Activated naive CD8-positive, alpha-beta T cell treated with anti-CD3 and anti-CD28 coated beads for 36 hours (primary cell): ENCODE results near the gene MT1H. TPM values are rescaled to one million over a fixed set of nuclear protein-coding genes. Genes with fewer than 3 reads are reported as not detected.

Source experiments
- DNase-seq: peaks from one replicate; pipeline ENCODE4 v3.0.0; 2021
- H3K27ac Mint-ChIP-seq: one replicate; pipeline ENCODE4 v1.8.0; 2022; ENCODE audit warnings: mild to moderate bottlenecking, moderate library complexity, mixed read lengths
- H3K27me3 Mint-ChIP-seq: one replicate; pipeline ENCODE4 v1.8.0; 2022; ENCODE audit warnings: mild to moderate bottlenecking, mixed read lengths
- H3K36me3 Mint-ChIP-seq: one replicate; pipeline ENCODE4 v1.8.0; 2021; ENCODE audit warnings: mild to moderate bottlenecking, mixed read lengths
- H3K4me1 Mint-ChIP-seq: one replicate; pipeline ENCODE4 v1.8.0; 2021; ENCODE audit warnings: mixed read lengths
- H3K4me3 Mint-ChIP-seq: one replicate; pipeline ENCODE4 v1.8.0; 2022; ENCODE audit warnings: mild to moderate bottlenecking, moderate library complexity, mixed read lengths
- H3K9me3 Mint-ChIP-seq: one replicate; pipeline ENCODE4 v1.8.0; 2022; ENCODE audit warnings: mixed read lengths
- total RNA-seq, 2 experiments: library from RNA; stranded (reverse); gene quantifications; one replicate each; pipeline ENCODE4 v1.2.3, GENCODE V29; 2021

MT1H gene
- total RNA-seq, 2 experiments from 2014 or later = 2.3 to 3.3 TPM

- peaks cover 28% of the 10 kb centered on the region for H3K4me1 Mint-ChIP-seq
- no peaks in the 10 kb centered on the region for H3K36me3 Mint-ChIP-seq
- no peak within 1 kb of the TSS for H3K27ac Mint-ChIP-seq
- H3K4me3 Mint-ChIP-seq = peak within 1 kb of the TSS; percentile 61
- no peaks in the 10 kb centered on the region for H3K9me3 Mint-ChIP-seq
- H3K27me3 Mint-ChIP-seq = peaks cover 77% of the 10 kb centered on the region
- DNase-seq = no peak
Observed at GRCh38 chr16:56632156-56632847, 37.3 kb upstream of the MT1H start, which contains the start of gene MT1M. MT1M (plus strand) TSS chr16:56632659; CDS start chr16:56632732, 73 bp downstream.

- Mint-ChIP-seq H3K4me3 (peak overlapping the region; percentile 61), H3K4me1 (peaks cover 32% of the 10 kb centered on the region), H3K27me3 (peaks cover 81% of the 10 kb centered on the region), H3K9me3 (no peaks in the 10 kb centered on the region), H3K36me3 (no peaks in the 10 kb centered on the region), H3K27ac (no peak overlapping the region)
- DNase-seq = no peak
Observed at GRCh38 chr16:56632848-56633365, 36.7 kb upstream of the MT1H start.

- DNase-seq = no peak
- no peak overlapping the region for H3K4me3 Mint-ChIP-seq
- no peaks in the 10 kb centered on the region for H3K36me3 Mint-ChIP-seq
- H3K27me3 Mint-ChIP-seq = peaks cover 83% of the 10 kb centered on the region
- peaks cover 34% of the 10 kb centered on the region for H3K4me1 Mint-ChIP-seq
- H3K27ac Mint-ChIP-seq = no peak overlapping the region
- H3K9me3 Mint-ChIP-seq = no peaks in the 10 kb centered on the region
Observed at GRCh38 chr16:56633535-56633934, 36.1 kb upstream of the MT1H start.

- Mint-ChIP-seq H3K4me3 (peak overlapping the region; percentile 74), H3K9me3 (no peaks in the 10 kb centered on the region), H3K27me3 (peaks cover 93% of the 10 kb centered on the region), H3K4me1 (peaks cover 34% of the 10 kb centered on the region), H3K27ac (no peak overlapping the region), H3K36me3 (no peaks in the 10 kb centered on the region)
- no peak for DNase-seq
Observed at GRCh38 chr16:56634715-56635440, 34.7 kb upstream of the MT1H start.

GRCh38 chr16:56635441-56635967, 34.1 kb upstream of the MT1H start:
- Mint-ChIP-seq H3K4me3 (peak overlapping the region; percentile 74), H3K9me3 (no peaks in the 10 kb centered on the region), H3K27me3 (peaks cover 96% of the 10 kb centered on the region), H3K36me3 (no peaks in the 10 kb centered on the region), H3K4me1 (peaks cover 31% of the 10 kb centered on the region), H3K27ac (no peak overlapping the region)
- no peak for DNase-seq

GRCh38 chr16:56636616-56637413, 32.8 kb upstream of the MT1H start:
- no peaks in the 10 kb centered on the region for H3K36me3 Mint-ChIP-seq
- no peak overlapping the region for H3K27ac Mint-ChIP-seq
- peaks cover 30% of the 10 kb centered on the region for H3K4me1 Mint-ChIP-seq
- H3K9me3 Mint-ChIP-seq = no peaks in the 10 kb centered on the region
- no peak overlapping the region for H3K4me3 Mint-ChIP-seq
- peaks cover 83% of the 10 kb centered on the region for H3K27me3 Mint-ChIP-seq
- DNase-seq = no peak

GRCh38 chr16:56637814-56638750, 31.5 kb upstream of the MT1H start, which contains the start of gene MT1A:
MT1A (plus strand) TSS chr16:56638666; CDS start chr16:56638739, 73 bp downstream.
- no peaks in the 10 kb centered on the region for H3K36me3 Mint-ChIP-seq
- no peak for DNase-seq
- peaks cover 76% of the 10 kb centered on the region for H3K27me3 Mint-ChIP-seq
- no peak within 1 kb of the TSS for H3K27ac Mint-ChIP-seq
- no peaks in the 10 kb centered on the region for H3K9me3 Mint-ChIP-seq
- peaks cover 31% of the 10 kb centered on the region for H3K4me1 Mint-ChIP-seq
- H3K4me3 Mint-ChIP-seq = peak within 1 kb of the TSS; percentile 53

GRCh38 chr16:56639045-56639444, 30.6 kb upstream of the MT1H start:
- no peak overlapping the region for H3K27ac Mint-ChIP-seq
- no peak for DNase-seq
- no peaks in the 10 kb centered on the region for H3K36me3 Mint-ChIP-seq
- no peaks in the 10 kb centered on the region for H3K9me3 Mint-ChIP-seq
- H3K4me3 Mint-ChIP-seq = no peak overlapping the region
- peaks cover 38% of the 10 kb centered on the region for H3K4me1 Mint-ChIP-seq
- H3K27me3 Mint-ChIP-seq = peaks cover 69% of the 10 kb centered on the region

GRCh38 chr16:56640076-56640475, 29.5 kb upstream of the MT1H start:
- no peaks in the 10 kb centered on the region for H3K9me3 Mint-ChIP-seq
- no peak overlapping the region for H3K27ac Mint-ChIP-seq
- peaks cover 34% of the 10 kb centered on the region for H3K4me1 Mint-ChIP-seq
- DNase-seq = no peak
- H3K27me3 Mint-ChIP-seq = peaks cover 64% of the 10 kb centered on the region
- no peaks in the 10 kb centered on the region for H3K36me3 Mint-ChIP-seq
- no peak overlapping the region for H3K4me3 Mint-ChIP-seq

GRCh38 chr16:56641166-56641565, 28.4 kb upstream of the MT1H start:
- no peak overlapping the region for H3K4me3 Mint-ChIP-seq
- peaks cover 28% of the 10 kb centered on the region for H3K4me1 Mint-ChIP-seq
- H3K9me3 Mint-ChIP-seq = no peaks in the 10 kb centered on the region
- no peaks in the 10 kb centered on the region for H3K36me3 Mint-ChIP-seq
- peaks cover 57% of the 10 kb centered on the region for H3K27me3 Mint-ChIP-seq
- H3K27ac Mint-ChIP-seq = no peak overlapping the region
- no peak for DNase-seq

- no peaks in the 10 kb centered on the region for H3K36me3 Mint-ChIP-seq
- no peak overlapping the region for H3K27ac Mint-ChIP-seq
- peak overlapping the region; percentile 70 for H3K4me3 Mint-ChIP-seq
- DNase-seq = peak; percentile 87
- H3K4me1 Mint-ChIP-seq = peaks cover 17% of the 10 kb centered on the region
- H3K27me3 Mint-ChIP-seq = peaks cover 42% of the 10 kb centered on the region
- H3K9me3 Mint-ChIP-seq = no peaks in the 10 kb centered on the region
Observed at GRCh38 chr16:56643080-56643778, 26.4 kb upstream of the MT1H start.

- Mint-ChIP-seq H3K9me3 (no peaks in the 10 kb centered on the region), H3K4me1 (peaks cover 17% of the 10 kb centered on the region), H3K36me3 (no peaks in the 10 kb centered on the region), H3K27me3 (peaks cover 39% of the 10 kb centered on the region), H3K4me3 (peak overlapping the region; percentile 70), H3K27ac (no peak overlapping the region)
- DNase-seq = no peak
Observed at GRCh38 chr16:56643833-56644232, 25.8 kb upstream of the MT1H start.

- H3K36me3 Mint-ChIP-seq = no peaks in the 10 kb centered on the region
- H3K4me3 Mint-ChIP-seq = no peak overlapping the region
- H3K27me3 Mint-ChIP-seq = peaks cover 24% of the 10 kb centered on the region
- H3K9me3 Mint-ChIP-seq = no peaks in the 10 kb centered on the region
- H3K4me1 Mint-ChIP-seq = peaks cover 17% of the 10 kb centered on the region
- H3K27ac Mint-ChIP-seq = no peak overlapping the region
- DNase-seq = no peak
Observed at GRCh38 chr16:56645311-56645710, 24.3 kb upstream of the MT1H start.
